Measurements from ENCODE around the gene BACH2. TPM values are rescaled to one million over a fixed set of nuclear protein-coding genes. Genes with fewer than 3 reads are reported as not detected.

BACH2 gene
- polyA plus RNA-seq, 5 donors: 6.4 to 10.0 (median 7.7) TPM

- peak; percentile 72 to 78 for DNase-seq
Measured at GRCh38 chr6:90098001-90098531, 198.6 kb downstream of the BACH2 start.

GRCh38 chr6:90097356-90097755 is 199.3 kb downstream of the BACH2 start:
- no peak for DNase-seq

- DNase-seq: no peak
Measured at GRCh38 chr6:90096818-90097217, 199.8 kb downstream of the BACH2 start.

- no peak for DNase-seq
Measured at GRCh38 chr6:90095788-90096187, 200.9 kb downstream of the BACH2 start.

- DNase-seq: no peak
Measured at GRCh38 chr6:90095145-90095544, 201.5 kb downstream of the BACH2 start.

GRCh38 chr6:90093558-90094073 is 203.0 kb downstream of the BACH2 start:
- DNase-seq: no peak

- no peak for DNase-seq
Measured at GRCh38 chr6:90090866-90091265, 205.8 kb downstream of the BACH2 start.

- DNase-seq: no peak
Measured at GRCh38 chr6:90088009-90088408, 208.6 kb downstream of the BACH2 start.

GRCh38 chr6:90087106-90087833 is 209.4 kb downstream of the BACH2 start:
- no peak for DNase-seq

- DNase-seq: no peak
Measured at GRCh38 chr6:90086517-90086916, 210.1 kb downstream of the BACH2 start.

- no peak for DNase-seq
Measured at GRCh38 chr6:90083891-90084290, 212.8 kb downstream of the BACH2 start.

- no peak for DNase-seq
Measured at GRCh38 chr6:90082847-90083246, 213.8 kb downstream of the BACH2 start.

GRCh38 chr6:90080876-90081481 is 215.7 kb downstream of the BACH2 start:
- DNase-seq: no peak

GRCh38 chr6:90079560-90080490 is 216.8 kb downstream of the BACH2 start:
- DNase-seq: no peak

GRCh38 chr6:90078513-90079289 is 217.9 kb downstream of the BACH2 start:
- DNase-seq: no peak

GRCh38 chr6:90076511-90077415 is 219.9 kb downstream of the BACH2 start:
- DNase-seq: no peak

- DNase-seq: no peak
Measured at GRCh38 chr6:90074161-90074850, 222.3 kb downstream of the BACH2 start.

GRCh38 chr6:90072935-90073464 is 223.6 kb downstream of the BACH2 start:
- no peak for DNase-seq

GRCh38 chr6:90072501-90072900 is 224.1 kb downstream of the BACH2 start:
- no peak for DNase-seq
